ENCODE measurements around the gene CTDSP2. TPM values are rescaled to one million over a fixed set of nuclear protein-coding genes. Genes with fewer than 3 reads are reported as not detected.

Gene CTDSP2
- total and polyA plus RNA-seq, 2 of the 8 experiments (the other 6 are each of a cell fraction or from before 2014, with no cell fraction given): 71.3 to 91.7 TPM

DNA sequence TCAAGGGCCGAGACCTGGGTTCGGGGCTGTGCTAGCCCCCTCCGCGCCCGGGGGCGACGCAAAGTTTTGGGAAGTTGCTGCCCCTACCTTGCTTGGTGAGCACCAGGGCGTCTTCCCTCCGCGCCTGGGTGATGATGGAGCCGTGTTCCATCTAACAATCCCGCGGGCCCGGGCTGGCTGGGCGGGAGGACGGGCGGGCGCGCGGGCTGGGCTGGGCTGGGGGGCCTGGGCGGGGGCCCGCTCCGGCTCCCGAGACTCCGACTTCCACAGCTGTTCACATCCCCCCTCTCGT, 298 bp downstream of the CTDSP2 start:
- no peak overlapping the region for H2BK20ac ChIP-seq (ENCODE audit: low read length)
- H3K9ac ChIP-seq (replicated peaks in 1 of 4; ENCODE audit: extremely low read depth in 1 of 4, low read depth in 3 of 4, low read length in 3 of 4): peak overlapping the region; percentile 92 to 99 (median 94)
- FAIRE-seq (no peak), DNase-seq (ENCODE audit: low read depth in 1 of 2, low spot score in 2 of 2) (no peak)
- peaks cover 13 to 49% of the 10 kb centered on the region in 2 experiments for H3K79me2 ChIP-seq (ENCODE audit: control insufficient read depth in 1 of 2, insufficient read depth in 2 of 2, low read length in 2 of 2)
- H3K4me3 ChIP-seq (ENCODE audit: extremely low read depth in 1 of 4, insufficient read depth in 2 of 4, low read depth in 3 of 4, low read length in 4 of 4): peak overlapping the region; percentile 86 to 98 (median 94)
- H2BK5ac ChIP-seq (ENCODE audit: low read depth, low read length): peak overlapping the region; percentile 98
- peak overlapping the region; percentile 44 for H4K5ac ChIP-seq (ENCODE audit: insufficient read length, low read depth, low read length)
- peak overlapping the region; percentile 75 for H3K56ac ChIP-seq (replicated peaks; ENCODE audit: insufficient read length, low read depth, low read length)
- H3K23me2 ChIP-seq (ENCODE audit: low read depth, low read length): peaks cover 9% of the 10 kb centered on the region; the same call in 1 of the 2 replicates
- H3K9me3 ChIP-seq (ENCODE audit: insufficient read depth in 2 of 2, low read depth in 1 of 2, low read length in 1 of 2): no peaks in the 10 kb centered on the region
- peaks cover 2% of the 10 kb centered on the region; the same call in 1 of the 2 replicates for H3K79me1 ChIP-seq (ENCODE audit: low read depth, low read length)
- no peak overlapping the region for H2BK12ac ChIP-seq (ENCODE audit: low read depth, low read length)
- peak overlapping the region; percentile 16; the same call in 1 of the 2 replicates for H2AK5ac ChIP-seq (ENCODE audit: low read depth, low read length)
- H4K8ac ChIP-seq (ENCODE audit: extremely low read depth, insufficient read depth, low read length): peak overlapping the region; percentile 93; the same call in 1 of the 2 replicates
- H2BK15ac ChIP-seq (ENCODE audit: low read length): no peak overlapping the region
- peak overlapping the region; percentile 74 to 84 for H3K4me2 ChIP-seq (ENCODE audit: insufficient read depth in 1 of 2, low read depth in 2 of 2, low read length in 2 of 2)
- no peak overlapping the region for H3K14ac ChIP-seq (ENCODE audit: insufficient read length)
- peak overlapping the region; percentile 91 for H3K18ac ChIP-seq (ENCODE audit: extremely low read depth, low read length)
- peaks cover 4 to 9% of the 10 kb centered on the region in 2 experiments for H4K20me1 ChIP-seq (replicated peaks in 1 of 2; ENCODE audit: control insufficient read depth in 1 of 2, insufficient read depth in 2 of 2, low read length in 2 of 2)
- no peaks in the 10 kb centered on the region for H3K36me3 ChIP-seq (ENCODE audit: control insufficient read depth in 2 of 4, insufficient read depth in 4 of 4, low read length in 3 of 4)
- H3K27ac ChIP-seq (ENCODE audit: low read depth, low read length): peak overlapping the region; percentile 99
- no peak overlapping the region for H3K4ac ChIP-seq (replicated peaks; ENCODE audit: insufficient read length, low read depth, low read length)
- no peak overlapping the region for H3K23ac ChIP-seq (ENCODE audit: insufficient read length)
- H3K27me3 ChIP-seq (replicated peaks in 1 of 4; ENCODE audit: control insufficient read depth in 3 of 4, extremely low read depth in 1 of 4, insufficient read depth in 3 of 4, low read length in 3 of 4): no peaks in the 10 kb centered on the region
- ChIA-PET POLR2A (ENCODE audit: partially characterized antibody) (interaction anchor here (0.7 to 29.9 kb wide), 15 partner anchors 3 to 74 kb away, joined by 3 to 722 read pairs (median 11); partner anchors contain the start of genes AVIL, CTDSP2, EEF1AKMT3 and METTL1), CTCF (ENCODE audit: partially characterized antibody) (interaction anchor here (0.9 to 4.4 kb wide), 10 partner anchors 11 to 235 kb away, joined by 3 to 44 read pairs (median 6); partner anchors contain the start of genes ARHGEF25 and TSFM)
- TF ChIP-seq SAP30 (IDR thresholded peaks at IDR 0.05; ENCODE audit: insufficient read depth, insufficient replicate concordance, low read length) (peak; percentile 25), PHF8 (conservative IDR thresholded peaks at IDR 0.05; ENCODE audit: low read depth, low read length) (peak; percentile 41; the same call in 1 of the 2 replicates), EP300 (IDR thresholded peaks at IDR 0.05; ENCODE audit: borderline replicate concordance in 1 of 2, low read depth in 2 of 2, low read length in 2 of 2) (no peak), ASH2L (IDR thresholded peaks at IDR 0.05; ENCODE audit: low read length) (peak; percentile 33)
- H2BK120ac ChIP-seq (replicated peaks; ENCODE audit: low read depth, low read length): no peak overlapping the region
- 0% methylated on average over 3 of the region's 26 CpGs; no CpG with 5 or more reads in 1 of the 2 experiments for WGBS, 2 experiments (ENCODE audit: extremely low coverage in 1 of 2, insufficient coverage in 1 of 2, insufficient read length in 1 of 2, insufficient replicate concordance in 2 of 2, low coverage in 1 of 2, low lambda C conversion rate in 2 of 2, missing lambda C conversion rate in 1 of 2)
- no peak overlapping the region for H2AFZ ChIP-seq (ENCODE audit: low read length)
- H3K4me1 ChIP-seq (replicated peaks in 1 of 4; ENCODE audit: control insufficient read depth in 3 of 4, insufficient read depth in 4 of 4, low read length in 3 of 4): peaks cover 9 to 34% (median 20%) of the 10 kb centered on the region in 4 experiments
- peak overlapping the region; percentile 59 for H4K91ac ChIP-seq (replicated peaks; ENCODE audit: insufficient read length, low read length)

Measured in H1 (cell line).